Uterus (tissue), 4 donors: Measurements from ENCODE around the gene CRYZ. TPM values are rescaled to one million over a fixed set of nuclear protein-coding genes. Genes with fewer than 3 reads are reported as not detected.

ENCODE experiments used
- DNase-seq, 2 donors: peaks; one replicate each; pipeline ENCODE4 v3.0.0-alpha.2; 2019 to 2020
- H3K27ac ChIP-seq, 2 donors: fragments of 200-600 bp; sonication (generic); 1 replicate in 1 of 2; 2 replicates in 1 of 2; pipeline ENCODE4 v1.5.1; 2016 to 2018
- H3K27me3 ChIP-seq, 2 donors: fragments of 200-600 bp; sonication (generic); one replicate each; pipeline ENCODE4 v1.5.1; 2018 to 2019; ENCODE audit warnings: control low read depth in 1 of 2
- H3K36me3 ChIP-seq, 2 donors: fragments of 200-600 bp; sonication (generic); one replicate each; pipeline ENCODE4 v1.5.1; 2019; ENCODE audit warnings: control low read depth in 1 of 2
- H3K4me1 ChIP-seq, 2 donors: fragments of 200-600 bp; sonication (generic); one replicate each; pipeline ENCODE4 v1.5.1; 2018 to 2019; ENCODE audit warnings: control low read depth in 1 of 2
- H3K4me3 ChIP-seq, 2 donors: fragments of 200-600 bp; sonication (generic); 1 replicate in 1 of 2; 2 replicates in 1 of 2; pipeline ENCODE4 v1.5.1; 2018 to 2019; ENCODE audit warnings: mild to moderate bottlenecking in 1 of 2
- H3K9me3 ChIP-seq, 2 donors: fragments of 200-600 bp; sonication (generic); one replicate each; pipeline ENCODE4 v1.5.1; 2019; ENCODE audit warnings: control low read depth in 1 of 2
- CTCF ChIP-seq, 4 experiments: fragments of 200-600 bp in 2 of 4; fragments of 450-650 bp in 2 of 4; sonication (generic) in 2 of 4; IDR thresholded peaks; one replicate each; pipeline ENCODE4 v1.5.1; 2016 to 2019; ENCODE audit warnings: antibody characterized with exemption in 4 of 4, mild to moderate bottlenecking in 2 of 4, moderate library complexity in 1 of 4
- POLR2A ChIP-seq, 2 donors: fragments of 450-650 bp; IDR thresholded peaks; one replicate each; pipeline ENCODE4 v1.6.1; 2016; ENCODE audit warnings: antibody characterized with exemption in 2 of 2, mild to moderate bottlenecking in 1 of 2, moderate library complexity in 1 of 2
- intact Hi-C: fragments of 100-400 bp; cut with DNase I; formaldehyde crosslinking; loops from one replicate; pipeline ENCODE4 v1.15.1; 2023; ENCODE audit warnings: low total_unique reads
- total RNA-seq, 4 donors: library from RNA; depleted of rRNA in 3 of 4; stranded (reverse); fragments of >200 nt in 3 of 4; gene quantifications; one replicate each; pipeline versions ENCODE4 v1.1.0 to v1.2.4, GENCODE V29; 2014 to 2023
- donor health status: DM: yes; HTN: yes; CAD: no.

Gene CRYZ
- total RNA-seq, 4 donors from 2014 or later = 22.4 to 53.7 (median 36.4) TPM

- intact Hi-C loops = no loop called here
- TF ChIP-seq CTCF (IDR thresholded peaks at IDR 0.05) (no peak), POLR2A (IDR thresholded peaks at IDR 0.05) (no peak)
- H3K9me3 ChIP-seq = no peaks in the 10 kb centered on the region
- H3K36me3 ChIP-seq = no peaks in the 10 kb centered on the region
- no peak overlapping the region for H3K27ac ChIP-seq
- H3K4me3 ChIP-seq = no peak overlapping the region
- H3K27me3 ChIP-seq = no peaks in the 10 kb centered on the region
- DNase-seq = no peak
- H3K4me1 ChIP-seq = no peaks in the 10 kb centered on the region
Measured at GRCh38 chr1:74715236-74715502, 17.7 kb downstream of the CRYZ start.

- Histone ChIP-seq H3K36me3 (no peaks in the 10 kb centered on the region), H3K4me3 (no peak overlapping the region), H3K27ac (no peak overlapping the region), H3K27me3 (no peaks in the 10 kb centered on the region), H3K9me3 (no peaks in the 10 kb centered on the region), H3K4me1 (no peaks in the 10 kb centered on the region)
- no peak for DNase-seq
- intact Hi-C loops = no loop called here
- no peak for TF ChIP-seq POLR2A (IDR thresholded peaks at IDR 0.05)
Measured at GRCh38 chr1:74714429-74715235, 18.2 kb downstream of the CRYZ start.

GRCh38 chr1:74713849-74714248 lies 19.0 kb downstream of the CRYZ start:
- intact Hi-C loops = no loop called here
- Histone ChIP-seq H3K27me3 (no peaks in the 10 kb centered on the region), H3K36me3 (no peaks in the 10 kb centered on the region), H3K9me3 (no peaks in the 10 kb centered on the region), H3K4me1 (no peaks in the 10 kb centered on the region), H3K4me3 (no peak overlapping the region), H3K27ac (peak overlapping the region; percentile 2 to 69)
- no peak for TF ChIP-seq POLR2A (IDR thresholded peaks at IDR 0.05)
- no peak for TF ChIP-seq CTCF (IDR thresholded peaks at IDR 0.05)
- no peak for DNase-seq

- Histone ChIP-seq H3K4me1 (no peaks in the 10 kb centered on the region), H3K27me3 (no peaks in the 10 kb centered on the region), H3K4me3 (no peak overlapping the region), H3K9me3 (no peaks in the 10 kb centered on the region), H3K27ac (peak overlapping the region; percentile 2 to 69), H3K36me3 (no peaks in the 10 kb centered on the region)
- TF ChIP-seq POLR2A (IDR thresholded peaks at IDR 0.05) (no peak), CTCF (IDR thresholded peaks at IDR 0.05) (no peak)
- intact Hi-C loops = no loop called here
- DNase-seq = no peak
Measured at GRCh38 chr1:74712881-74713280, 20.0 kb downstream of the CRYZ start.

- Histone ChIP-seq H3K27me3 (no peaks in the 10 kb centered on the region), H3K9me3 (no peaks in the 10 kb centered on the region), H3K36me3 (no peaks in the 10 kb centered on the region), H3K4me3 (no peak overlapping the region), H3K27ac (no peak overlapping the region), H3K4me1 (no peaks in the 10 kb centered on the region)
- TF ChIP-seq POLR2A (IDR thresholded peaks at IDR 0.05) = no peak
- no peak for TF ChIP-seq CTCF (IDR thresholded peaks at IDR 0.05)
- intact Hi-C loops = no loop called here
- no peak for DNase-seq
Measured at GRCh38 chr1:74703386-74704182, 29.3 kb downstream of the CRYZ start.
